GM12801 (cell line): ENCODE data around the gene SLC6A17.

Experiments used
- TF ChIP-seq, protein P1 (sequence below): IDR thresholded peaks from one replicate; pipeline ENCODE4 v1.5.1; 2011; ENCODE audit warnings: control low read depth; ENCODE audit not compliant: insufficient read length; ENCODE audit errors: extremely low read depth

The SLC6A17 gene

GRCh38 chr1:110211496-110212168, 61.3 kb downstream of the SLC6A17 start:
- TF ChIP-seq, protein P1, sequence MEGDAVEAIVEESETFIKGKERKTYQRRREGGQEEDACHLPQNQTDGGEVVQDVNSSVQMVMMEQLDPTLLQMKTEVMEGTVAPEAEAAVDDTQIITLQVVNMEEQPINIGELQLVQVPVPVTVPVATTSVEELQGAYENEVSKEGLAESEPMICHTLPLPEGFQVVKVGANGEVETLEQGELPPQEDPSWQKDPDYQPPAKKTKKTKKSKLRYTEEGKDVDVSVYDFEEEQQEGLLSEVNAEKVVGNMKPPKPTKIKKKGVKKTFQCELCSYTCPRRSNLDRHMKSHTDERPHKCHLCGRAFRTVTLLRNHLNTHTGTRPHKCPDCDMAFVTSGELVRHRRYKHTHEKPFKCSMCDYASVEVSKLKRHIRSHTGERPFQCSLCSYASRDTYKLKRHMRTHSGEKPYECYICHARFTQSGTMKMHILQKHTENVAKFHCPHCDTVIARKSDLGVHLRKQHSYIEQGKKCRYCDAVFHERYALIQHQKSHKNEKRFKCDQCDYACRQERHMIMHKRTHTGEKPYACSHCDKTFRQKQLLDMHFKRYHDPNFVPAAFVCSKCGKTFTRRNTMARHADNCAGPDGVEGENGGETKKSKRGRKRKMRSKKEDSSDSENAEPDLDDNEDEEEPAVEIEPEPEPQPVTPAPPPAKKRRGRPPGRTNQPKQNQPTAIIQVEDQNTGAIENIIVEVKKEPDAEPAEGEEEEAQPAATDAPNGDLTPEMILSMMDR = no peak

- TF ChIP-seq, protein P1 = no peak
Observed at GRCh38 chr1:110212169-110213142, 62.2 kb downstream of the SLC6A17 start.

DNA sequence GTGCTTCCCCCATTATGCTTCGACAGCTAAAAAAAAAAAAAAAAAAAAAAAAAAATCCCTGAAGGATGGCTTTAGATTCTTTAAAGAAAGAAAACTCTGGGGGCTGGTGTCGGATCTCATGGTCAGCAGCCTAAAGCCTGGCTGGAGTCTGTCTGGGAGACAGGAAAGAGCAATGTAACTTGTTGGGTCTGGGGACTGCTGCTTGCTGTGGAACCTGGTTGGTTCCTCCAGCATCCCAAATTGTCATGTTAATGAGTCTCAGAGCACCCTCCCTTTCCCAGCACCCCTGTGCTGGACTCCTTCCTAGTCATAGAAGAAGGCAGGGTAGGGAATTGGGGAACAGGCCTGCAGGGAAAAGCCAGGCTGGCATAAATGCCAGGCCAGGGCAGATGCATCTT, 62.8 kb downstream of the SLC6A17 start:
- TF ChIP-seq, protein P1 = no peak

DNA sequence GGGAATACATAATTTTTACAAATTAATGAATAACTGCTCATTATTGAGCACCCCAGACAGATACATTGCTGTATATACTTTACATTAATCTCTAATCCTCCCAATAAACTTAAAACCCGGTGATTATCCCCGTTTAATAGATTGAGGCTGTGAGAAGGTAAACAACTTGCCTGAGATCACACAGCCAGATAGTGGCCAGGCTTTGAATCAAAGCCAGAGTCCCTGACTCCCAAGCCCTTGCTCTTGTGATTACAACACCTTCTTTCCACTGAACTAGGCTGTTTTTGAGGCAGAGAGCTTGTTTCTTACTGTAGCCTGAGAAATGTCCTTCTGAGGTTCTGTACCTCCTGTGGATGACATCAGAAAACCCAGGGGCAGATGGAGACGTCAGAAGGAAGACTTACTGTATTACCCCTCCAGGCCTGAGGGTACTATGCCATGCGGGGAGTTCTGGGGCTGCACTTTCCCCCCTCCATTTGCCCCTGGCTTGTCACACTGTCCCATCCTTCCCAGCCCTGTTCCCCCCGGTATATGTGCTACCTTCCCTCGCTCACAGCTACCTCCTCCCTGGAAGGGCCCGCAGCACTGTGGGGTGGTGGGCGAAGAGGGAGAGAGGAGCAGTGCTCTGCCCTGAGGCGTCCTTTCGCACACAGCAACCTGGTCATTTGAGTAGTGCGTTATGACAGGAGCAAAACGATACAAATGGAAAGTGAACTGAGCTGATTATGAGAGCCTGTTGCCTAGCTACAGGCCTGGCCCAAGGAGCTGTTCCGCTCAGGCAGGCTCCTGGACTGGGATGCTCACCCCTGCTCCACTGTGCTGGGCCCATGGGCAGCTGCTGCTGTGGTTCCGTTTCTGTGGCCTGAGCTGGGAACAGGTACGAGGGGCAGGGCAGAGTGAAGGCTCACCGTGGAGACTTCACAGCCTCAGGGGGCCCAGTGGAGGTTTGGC, 64.4 kb downstream of the SLC6A17 start:
- TF ChIP-seq, protein P1 = no peak

DNA sequence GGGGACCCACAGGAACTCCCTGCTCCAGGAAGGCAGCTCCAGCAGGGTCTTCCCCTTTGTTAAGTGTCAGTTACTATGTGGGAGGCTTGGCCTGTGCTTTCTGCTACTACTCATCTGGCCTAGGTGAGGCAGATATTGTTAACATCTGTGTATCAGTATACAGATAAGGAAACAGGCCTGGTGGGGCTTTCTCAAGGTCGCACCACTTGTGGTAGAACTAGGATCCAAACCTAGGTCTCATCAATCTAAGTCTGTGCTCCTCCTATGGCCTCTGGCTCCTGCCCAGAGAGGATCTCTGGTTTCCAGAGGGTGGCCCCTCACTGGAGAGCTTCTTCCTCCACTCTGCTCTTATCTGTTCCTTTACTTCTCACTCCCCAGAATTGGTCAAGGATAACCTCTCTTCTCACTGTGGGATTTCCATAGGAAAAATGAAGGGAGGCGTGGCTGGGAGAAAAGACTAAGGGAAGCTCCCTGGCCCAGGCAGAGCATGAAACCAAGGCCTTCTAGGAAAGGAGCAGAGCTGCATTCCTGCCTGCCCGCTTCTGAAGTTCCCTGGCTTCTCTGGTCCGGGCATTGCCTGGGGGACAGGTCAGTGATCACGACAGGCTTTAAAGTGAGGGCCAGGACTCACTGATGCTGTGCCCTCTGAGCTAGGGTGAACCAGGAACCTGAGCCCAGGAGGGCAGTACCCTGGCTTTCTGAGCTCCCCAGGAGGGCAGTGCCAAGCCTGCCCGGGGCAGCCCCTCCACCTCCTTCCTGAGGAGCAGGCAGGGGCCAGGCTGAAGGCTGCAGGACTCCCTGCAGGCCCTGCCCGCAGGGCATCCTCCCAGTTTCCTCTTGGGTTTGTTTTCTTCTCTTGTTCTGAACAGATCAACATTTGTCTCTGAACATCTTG, 65.6 kb downstream of the SLC6A17 start:
- TF ChIP-seq, protein P1 = no peak

- TF ChIP-seq, protein P1 = no peak
Observed at GRCh38 chr1:110216844-110217444, 66.7 kb downstream of the SLC6A17 start.
